ENCODE data around the gene CAMSAP1.
"Not testable (repeated sequence)": the region's sequence is repeated elsewhere in the genome, so short reads cannot be mapped to it uniquely, and the experiment has no call there.

The CAMSAP1 gene
- long read RNA-seq, donor 1: 0 reads
- long read RNA-seq, donor 2, partial matches to known transcripts: 5 of 5 reads
- long read RNA-seq, donor 2, other reads (novel, unspliced or antisense): 0 of 5 reads
- long read RNA-seq, donor 3, partial matches to known transcripts: 0 of 2 reads
- long read RNA-seq, donor 3, other reads (novel, unspliced or antisense): 0 of 2 reads
- long read RNA-seq, donor 4, full-length matches to known transcripts: 3 of 9 reads
- long read RNA-seq, donor 4, partial matches to known transcripts: 6 of 9 reads
- long read RNA-seq, donor 4, other reads (novel, unspliced or antisense): 0 of 9 reads
- long read RNA-seq, donor 5: 0 reads
- long read RNA-seq, donor 6, full-length matches to known transcripts: 2 of 2 reads
- long read RNA-seq, donor 6, partial matches to known transcripts: 0 of 2 reads
- long read RNA-seq, donor 6, other reads (novel, unspliced or antisense): 0 of 2 reads
- long read RNA-seq, donor 7, partial matches to known transcripts: 13 of 13 reads
- long read RNA-seq, donor 7, other reads (novel, unspliced or antisense): 0 of 13 reads
- long read RNA-seq, donor 8, full-length matches to known transcripts: 3 of 3 reads
- long read RNA-seq, donor 8, partial matches to known transcripts: 0 of 3 reads
- long read RNA-seq, donor 8, other reads (novel, unspliced or antisense): 0 of 3 reads

DNA sequence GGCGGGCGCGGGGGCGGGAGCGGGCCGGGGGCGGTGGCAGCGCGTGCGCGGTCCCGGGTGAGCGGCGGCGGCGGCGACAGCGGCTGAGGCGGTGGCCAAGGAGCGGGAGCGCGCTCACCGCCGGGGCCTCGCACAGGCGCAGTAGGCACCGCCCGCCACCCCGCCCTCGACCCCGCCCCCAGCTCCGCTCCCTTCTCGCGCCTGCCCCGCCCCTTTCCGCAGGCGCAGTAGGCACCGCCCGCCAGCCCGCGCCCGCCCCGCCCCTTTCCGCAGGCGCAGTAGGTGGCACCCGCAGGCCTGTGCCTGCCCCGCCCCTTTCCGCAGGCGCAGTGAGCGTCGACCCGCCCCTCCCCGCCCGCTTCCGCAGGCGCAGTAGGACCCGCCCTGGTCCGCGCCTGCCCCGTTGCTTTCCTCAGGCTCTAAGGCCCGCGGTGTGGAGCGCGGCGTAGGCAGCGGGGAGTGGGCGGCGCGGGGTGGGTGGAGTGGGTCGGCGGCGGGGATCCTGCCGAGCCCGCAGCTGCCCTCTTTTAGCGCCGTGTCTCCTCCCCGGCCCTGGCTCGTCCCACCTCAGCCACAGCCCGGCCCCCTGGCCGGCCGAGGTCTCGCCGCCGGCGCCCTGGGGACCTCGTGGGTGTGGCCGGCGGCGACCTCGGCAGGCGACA, at the start of gene CAMSAP1:
Gene CAMSAP1, minus strand, starts transcription at position 116 of the 662 bp plus-strand sequence. CDS start 387 bp downstream, outside the sequence.
- DNase-seq: no peak

DNA sequence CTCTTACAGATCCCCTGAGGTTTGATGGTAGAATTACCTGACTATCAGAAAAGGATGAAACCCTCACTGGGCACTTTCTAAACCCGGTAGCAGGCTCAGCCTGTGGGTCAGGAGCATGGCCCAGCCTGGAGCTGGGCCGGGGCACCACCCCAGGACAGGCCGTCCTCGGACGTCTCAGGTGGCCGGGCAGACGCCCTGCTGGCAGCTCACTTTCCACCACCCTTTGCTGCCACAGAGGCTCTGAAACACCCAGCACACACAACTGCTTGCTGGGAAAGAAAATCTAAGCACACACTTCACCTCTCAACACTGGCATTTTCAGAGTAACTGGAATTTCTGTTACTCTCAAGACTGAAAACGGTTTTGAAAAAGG, 49.4 kb upstream of the CAMSAP1 start:
- DNase-seq: no peak

DNA sequence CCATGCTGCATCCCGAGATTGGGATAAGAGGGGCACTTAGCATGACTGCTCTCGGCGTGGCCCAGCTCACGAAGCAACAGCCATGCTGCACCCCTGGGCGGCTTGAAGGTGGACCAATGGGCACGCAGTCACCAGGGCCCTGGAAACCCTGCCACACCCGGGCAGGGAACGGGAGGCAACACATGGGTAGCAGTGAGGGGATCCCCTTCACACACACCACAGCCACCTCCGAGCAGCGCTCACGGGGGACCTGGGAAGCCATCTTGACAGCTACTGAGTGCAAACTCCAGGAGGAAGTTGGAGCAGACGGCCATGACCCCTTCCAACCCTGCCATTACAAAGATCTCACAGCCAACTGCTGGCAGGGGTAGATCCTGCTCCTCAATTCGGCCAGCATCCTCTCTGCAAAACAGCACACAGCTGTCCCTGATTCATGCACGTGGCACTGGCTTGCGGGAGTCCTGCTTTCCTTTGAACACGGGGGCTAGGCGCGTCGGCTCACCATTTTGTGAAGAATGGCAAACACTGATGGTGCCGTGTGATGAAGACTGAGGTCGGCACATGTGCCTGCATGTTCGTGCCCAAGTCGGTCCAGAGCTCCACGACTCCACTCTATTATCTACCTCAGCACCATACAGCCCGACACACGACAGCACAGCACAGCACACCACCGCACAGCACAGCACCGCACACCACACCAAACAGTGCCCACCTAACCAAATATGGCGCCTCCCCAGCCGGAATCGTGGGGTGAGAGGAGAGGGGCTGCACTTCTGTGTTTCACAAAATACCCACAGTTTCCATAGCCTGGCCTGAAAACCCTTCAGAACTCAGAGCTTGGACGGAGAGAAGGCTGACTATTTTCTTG, 48.8 kb upstream of the CAMSAP1 start:
- DNase-seq: no peak

DNA sequence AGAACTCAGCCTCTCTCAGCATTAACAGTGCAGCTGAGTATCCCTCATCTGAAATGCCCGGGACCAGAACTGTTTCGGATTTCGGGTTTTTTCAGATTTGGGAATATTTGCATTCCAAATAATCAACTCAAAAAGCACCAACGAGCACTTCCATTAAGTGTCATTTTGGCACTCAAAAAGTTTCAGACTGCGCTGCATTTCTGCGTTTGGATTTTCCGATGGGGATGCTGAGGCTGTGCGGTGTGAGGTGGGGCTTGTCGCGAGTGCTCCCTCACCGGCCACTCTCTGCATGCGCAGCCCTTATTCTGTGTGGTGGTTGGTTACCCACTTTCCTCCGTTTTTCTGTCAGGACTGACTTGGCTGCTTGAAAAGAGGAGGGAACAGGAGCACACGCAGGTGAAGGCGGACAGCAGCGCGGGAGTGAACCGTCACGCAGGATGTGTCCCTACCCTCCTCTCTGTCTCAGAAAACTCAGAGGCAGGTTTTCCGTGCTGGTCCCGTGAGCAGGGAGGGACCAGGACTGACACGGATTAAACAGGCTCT, 45.4 kb upstream of the CAMSAP1 start:
- no peak for DNase-seq

GRCh38 chr9:135951889-135952663, 44.7 kb upstream of the CAMSAP1 start:
- DNase-seq: peak; percentile 67

GRCh38 chr9:135951310-135951709, 44.0 kb upstream of the CAMSAP1 start:
- DNase-seq: not testable (repeated sequence)

GRCh38 chr9:135950841-135951240, 43.5 kb upstream of the CAMSAP1 start:
- DNase-seq: not testable (repeated sequence)

- DNase-seq: no peak
These were observed 42.9 kb upstream of the CAMSAP1 start for GRCh38 chr9:135950135-135950682.

DNA sequence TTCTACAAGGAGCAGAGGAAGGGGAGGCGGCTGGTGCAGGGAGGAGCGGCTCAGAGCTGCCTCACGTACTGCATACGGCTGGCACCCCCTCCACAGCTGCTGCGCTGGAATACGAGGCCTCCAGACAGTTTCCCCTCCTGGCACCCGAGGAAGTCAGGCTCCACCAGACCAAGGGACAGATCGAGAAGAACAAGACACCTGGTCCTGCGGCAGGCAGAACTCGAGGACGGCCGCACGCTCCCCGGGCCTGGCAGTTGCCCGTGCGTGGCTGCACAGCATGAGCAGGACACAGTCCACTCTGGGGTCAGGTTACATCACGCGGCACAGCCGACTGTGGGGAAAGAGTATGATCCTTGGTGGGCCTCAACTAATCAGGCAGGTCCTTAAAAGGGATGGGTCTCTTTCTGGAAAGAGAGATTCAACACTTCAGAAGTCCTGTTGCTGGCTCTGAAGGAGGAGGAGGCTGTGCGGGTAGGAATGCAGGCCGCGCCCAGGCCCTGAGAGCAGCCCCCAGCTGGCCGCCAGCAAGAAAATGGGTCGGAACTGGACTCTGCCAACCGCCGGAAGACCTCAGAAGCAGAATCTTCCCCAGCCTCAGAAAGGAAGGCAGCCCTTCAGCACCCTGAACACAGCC, 42.3 kb upstream of the CAMSAP1 start:
- DNase-seq: no peak

DNA sequence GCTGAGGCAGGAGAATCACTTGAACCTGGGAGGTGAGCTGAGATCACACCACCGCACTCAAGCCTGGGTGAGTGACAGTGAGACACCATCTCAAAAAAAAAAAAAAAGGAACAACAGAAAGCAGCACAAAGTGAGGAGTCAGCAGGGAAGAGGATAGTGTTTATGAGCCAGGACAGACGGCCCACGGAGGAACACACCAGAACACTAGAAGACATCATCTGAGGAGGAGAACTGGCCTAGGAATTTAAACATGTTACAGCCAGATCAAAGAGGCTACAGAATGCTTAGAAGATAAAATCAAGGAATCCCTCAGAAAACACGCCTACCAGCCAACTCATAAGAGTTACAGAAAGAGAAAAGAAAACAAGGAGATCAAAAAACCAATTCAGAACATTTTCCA, 41.6 kb upstream of the CAMSAP1 start:
- no peak for DNase-seq

- DNase-seq: no peak
These were observed 41.1 kb upstream of the CAMSAP1 start for GRCh38 chr9:135948446-135948845.

- no peak for DNase-seq
These were observed 40.2 kb upstream of the CAMSAP1 start for GRCh38 chr9:135947582-135947981.

GRCh38 chr9:135947105-135947504, 39.8 kb upstream of the CAMSAP1 start:
- not testable (repeated sequence) for DNase-seq

GRCh38 chr9:135946392-135946994, 39.1 kb upstream of the CAMSAP1 start:
- DNase-seq: no peak

- no peak for DNase-seq
These were observed 38.6 kb upstream of the CAMSAP1 start for GRCh38 chr9:135945969-135946368.

- no peak for DNase-seq
These were observed 37.3 kb upstream of the CAMSAP1 start for GRCh38 chr9:135944444-135945252.

GRCh38 chr9:135943604-135944003, 36.3 kb upstream of the CAMSAP1 start:
- DNase-seq: not testable (repeated sequence)

- no peak for DNase-seq
These were observed 34.1 kb upstream of the CAMSAP1 start for GRCh38 chr9:135941288-135941995.

Measured in right kidney (tissue), 9 donors.